GM19468 (cell line): ENCODE measurements around the gene FXR2.

ENCODE experiments used
- ATAC-seq: cut with Tn5 transposase; IDR thresholded peaks from one replicate; pipeline ENCODE4 v1.9.1; 2021; ENCODE audit warnings: mild to moderate bottlenecking, moderate library complexity, moderate number of reproducible peaks; ENCODE audit not compliant: unreplicated experiment; ENCODE audit errors: extremely low read depth

The FXR2 gene

GRCh38 chr17:7590743-7591142 lies 24.0 kb downstream of the FXR2 start:
- ATAC-seq: no peak

- ATAC-seq: no peak
Observed at GRCh38 chr17:7589891-7590691, 24.6 kb downstream of the FXR2 start, which contains the start of gene SOX15. TSS of gene SOX15 (minus strand) at chr17:7590094. CDS start at chr17:7589676, 418 bp downstream.

GRCh38 chr17:7589204-7589868 lies 25.4 kb downstream of the FXR2 start:
- no peak for ATAC-seq

- no peak for ATAC-seq
Observed at GRCh38 chr17:7588553-7589203, 26.0 kb downstream of the FXR2 start.

GRCh38 chr17:7587420-7588151 lies 27.1 kb downstream of the FXR2 start:
- no peak for ATAC-seq

- ATAC-seq: no peak
Observed at GRCh38 chr17:7586673-7587419, 27.9 kb downstream of the FXR2 start.

GRCh38 chr17:7583253-7584109 lies 31.2 kb downstream of the FXR2 start, which contains the start of gene MPDU1:
TSS of gene MPDU1 (plus strand) at chr17:7583852. CDS start at chr17:7583863, 11 bp downstream.
- peak; percentile 29 for ATAC-seq

- ATAC-seq: no peak
Observed at GRCh38 chr17:7582396-7583252, 32.1 kb downstream of the FXR2 start.

- no peak for ATAC-seq
Observed at GRCh38 chr17:7580604-7581575, 33.8 kb downstream of the FXR2 start.

- no peak for ATAC-seq
Observed at GRCh38 chr17:7579834-7580603, 34.7 kb downstream of the FXR2 start.

- peak; percentile 42 for ATAC-seq
Observed at GRCh38 chr17:7579001-7579833, 35.5 kb downstream of the FXR2 start, which contains the start of gene CD68. TSS of gene CD68 (plus strand) at chr17:7579638. CDS start at chr17:7579678, 40 bp downstream.

- no peak for ATAC-seq
Observed at GRCh38 chr17:7577327-7578199, 37.1 kb downstream of the FXR2 start.

GRCh38 chr17:7576432-7576937 lies 38.2 kb downstream of the FXR2 start:
- ATAC-seq: no peak

- no peak for ATAC-seq
Observed at GRCh38 chr17:7575959-7576358, 38.7 kb downstream of the FXR2 start.
